Activated CD8-positive, alpha-beta T cell treated with anti-CD3 and anti-CD28 coated beads, Interleukin-2, amount 10 ng/mL, durations not matched to agents 7 days and 5 days (primary cell): ENCODE measurements around the gene PLG. TPM values are rescaled to one million over a fixed set of nuclear protein-coding genes. Genes with fewer than 3 reads are reported as not detected.
"Not testable (repeated sequence)": the region's sequence is repeated elsewhere in the genome, so short reads cannot be mapped to it uniquely, and the experiment has no call there.

Experiments used
- ATAC-seq: fragments of 150-1000 bp; cut with Tn5 transposase; one replicate; pipeline ENCODE4 v1.10.0; 2021; ENCODE audit warnings: moderate library complexity
- CTCF ChIA-PET: fragments of 350-600 bp; sonication (Branson Sonifier 250); formaldehyde crosslinking; loops from one replicate; lab custom pipeline; 2021; ENCODE audit warnings: antibody characterized with exemption; lab: Charles Lee
- POLR2A ChIA-PET: fragments of 350-600 bp; sonication (Branson Sonifier 250); formaldehyde crosslinking; loops from one replicate; lab custom pipeline; 2021; ENCODE audit warnings: antibody characterized with exemption; lab: Charles Lee
- DNase-seq: peaks from one replicate; pipeline ENCODE4 v3.0.0-alpha.2; 2020
- H3K27ac Mint-ChIP-seq: one replicate; pipeline ENCODE4 v1.8.0; 2021; ENCODE audit warnings: mild to moderate bottlenecking, mixed read lengths
- H3K27me3 Mint-ChIP-seq: one replicate; pipeline ENCODE4 v1.8.0; 2021; ENCODE audit warnings: low read depth, mixed read lengths
- H3K36me3 Mint-ChIP-seq: one replicate; pipeline ENCODE4 v1.8.0; 2021; ENCODE audit warnings: low read depth, mixed read lengths
- H3K4me1 Mint-ChIP-seq: one replicate; pipeline ENCODE4 v1.8.0; 2021; ENCODE audit warnings: low read depth, mixed read lengths
- H3K4me3 Mint-ChIP-seq: one replicate; pipeline ENCODE4 v1.8.0; 2021; ENCODE audit warnings: mild to moderate bottlenecking, mixed read lengths
- H3K9me3 Mint-ChIP-seq: one replicate; pipeline ENCODE4 v1.8.0; 2022; ENCODE audit warnings: mixed read lengths; ENCODE audit not compliant: insufficient read depth
- total RNA-seq, 2 experiments: library from RNA; stranded (reverse); gene quantifications; one replicate each; pipeline ENCODE4 v1.2.3, GENCODE V29; 2021

PLG gene
- total RNA-seq, 2 experiments from 2014 or later: 0.55 TPM; not detected in 1

DNA sequence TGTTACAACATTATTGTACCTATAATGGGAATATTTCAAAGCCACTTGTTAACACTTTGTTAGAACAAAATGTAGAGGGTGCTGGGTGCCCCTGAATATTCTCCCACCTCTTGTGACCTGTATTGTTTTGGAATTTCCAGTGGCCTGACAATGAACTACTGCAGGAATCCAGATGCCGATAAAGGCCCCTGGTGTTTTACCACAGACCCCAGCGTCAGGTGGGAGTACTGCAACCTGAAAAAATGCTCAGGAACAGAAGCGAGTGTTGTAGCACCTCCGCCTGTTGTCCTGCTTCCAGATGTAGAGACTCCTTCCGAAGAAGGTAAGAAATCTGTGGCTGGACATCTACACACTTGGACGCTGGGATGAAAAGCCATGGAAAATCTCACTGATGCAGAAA is 28.9 kb downstream of the PLG start:
- H3K36me3 Mint-ChIP-seq: no peaks in the 10 kb centered on the region
- ChIA-PET CTCF (no interaction called here), POLR2A (no interaction called here)

DNA sequence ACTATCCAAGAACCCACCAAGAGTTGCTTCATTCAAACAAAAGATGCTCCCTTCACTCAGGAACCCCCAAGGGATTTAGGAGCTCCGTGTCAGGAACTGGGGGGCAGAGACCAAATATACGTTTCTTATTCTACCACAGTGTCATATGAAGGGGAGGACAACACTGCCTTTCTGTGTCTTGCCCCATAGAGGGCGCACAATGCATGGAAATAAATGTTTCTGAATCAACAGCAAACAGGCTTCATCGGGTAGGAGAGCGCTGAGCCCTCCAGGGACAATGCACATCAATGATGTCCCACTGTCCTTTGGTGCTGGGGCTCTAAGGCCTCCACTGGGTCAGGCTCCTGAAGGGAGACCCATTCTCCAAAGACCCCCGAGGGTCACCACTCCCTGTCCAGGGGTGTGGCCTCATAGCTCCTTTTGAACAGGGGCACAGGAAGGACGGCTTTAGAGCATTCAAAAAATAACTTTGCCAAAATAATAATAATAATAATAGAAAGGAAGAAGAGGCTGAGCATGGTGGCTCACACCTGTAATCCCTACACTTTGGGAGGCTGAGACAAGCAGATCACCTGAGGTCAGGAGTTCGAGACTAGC is 31.1 kb downstream of the PLG start:
- Mint-ChIP-seq H3K36me3 (no peaks in the 10 kb centered on the region), H3K4me1 (no peaks in the 10 kb centered on the region), H3K27me3 (no peaks in the 10 kb centered on the region), H3K9me3 (no peaks in the 10 kb centered on the region), H3K27ac (no peak overlapping the region), H3K4me3 (no peak overlapping the region)
- ATAC-seq (peak; percentile 72), DNase-seq (peak; percentile 55)
- ChIA-PET POLR2A (no interaction called here), CTCF (interaction anchor here (0.6 to 3.8 kb wide), 3 partner anchors 43 to 642 kb away, joined by 3 to 27 read pairs (median 5); no protein-coding TSS in a partner anchor)

More for the DNA sequence above, 28.9 kb downstream of the PLG start:
- Mint-ChIP-seq H3K4me1 (no peaks in the 10 kb centered on the region), H3K4me3 (no peak overlapping the region), H3K27ac (no peak overlapping the region), H3K27me3 (peaks cover 2% of the 10 kb centered on the region), H3K9me3 (no peaks in the 10 kb centered on the region)
- ATAC-seq (no peak), DNase-seq (no peak)

DNA sequence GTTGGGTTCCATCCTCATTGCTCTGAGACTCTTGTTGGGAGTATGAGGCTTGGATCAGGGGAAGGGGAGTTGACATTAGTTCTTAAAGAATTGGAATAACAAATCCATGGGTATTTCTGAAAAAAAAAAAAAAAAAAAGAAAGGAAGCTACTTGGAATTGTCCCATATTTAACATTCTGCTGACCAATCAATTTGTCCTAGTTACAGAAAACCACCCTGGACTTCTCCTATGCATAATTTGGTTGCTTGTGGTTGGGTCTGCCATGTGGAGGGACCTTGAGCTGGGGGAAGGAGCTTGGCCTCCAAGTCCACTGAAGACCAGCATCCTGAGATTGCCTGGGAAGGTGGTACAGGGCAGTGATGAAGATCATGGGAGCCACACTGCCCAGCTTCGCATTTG is 32.6 kb downstream of the PLG start:
- ChIA-PET CTCF (interaction anchor here (3.8 kb wide), 1 partner anchor 638 kb away, joined by 27 read pairs; no protein-coding TSS in a partner anchor), POLR2A (no interaction called here)
- H3K27ac Mint-ChIP-seq: no peak overlapping the region
- H3K9me3 Mint-ChIP-seq: no peaks in the 10 kb centered on the region
- no peaks in the 10 kb centered on the region for H3K27me3 Mint-ChIP-seq
- no peaks in the 10 kb centered on the region for H3K4me1 Mint-ChIP-seq
- H3K4me3 Mint-ChIP-seq: no peak overlapping the region
- no peaks in the 10 kb centered on the region for H3K36me3 Mint-ChIP-seq
- ATAC-seq (no peak), DNase-seq (no peak)

DNA sequence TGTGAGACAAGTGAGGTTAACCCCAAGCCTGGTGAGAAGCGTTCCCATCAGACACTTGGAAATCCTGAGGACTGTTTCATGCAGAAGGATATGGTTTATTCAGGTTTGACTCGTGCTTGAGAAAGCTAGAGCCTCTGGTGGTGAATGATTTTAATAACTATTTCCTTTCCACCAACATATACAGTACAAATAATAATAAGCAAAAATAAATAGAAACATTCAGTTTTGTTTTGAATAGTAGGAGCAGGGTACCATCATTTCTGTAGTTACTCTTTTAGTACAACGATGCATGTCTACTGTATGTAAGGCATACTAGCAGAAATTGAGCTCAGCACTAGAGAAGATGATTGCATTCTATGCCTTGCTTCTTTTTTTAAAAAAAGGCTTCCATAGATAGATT is 33.5 kb downstream of the PLG start:
- no peaks in the 10 kb centered on the region for H3K27me3 Mint-ChIP-seq
- no peak overlapping the region for H3K27ac Mint-ChIP-seq
- ChIA-PET CTCF (interaction anchor here (3.8 kb wide), 1 partner anchor 637 kb away, joined by 27 read pairs; no protein-coding TSS in a partner anchor), POLR2A (no interaction called here)
- DNase-seq: no peak
- no peaks in the 10 kb centered on the region for H3K4me1 Mint-ChIP-seq
- no peaks in the 10 kb centered on the region for H3K36me3 Mint-ChIP-seq
- no peak overlapping the region for H3K4me3 Mint-ChIP-seq
- no peak for ATAC-seq
- H3K9me3 Mint-ChIP-seq: no peaks in the 10 kb centered on the region

DNA sequence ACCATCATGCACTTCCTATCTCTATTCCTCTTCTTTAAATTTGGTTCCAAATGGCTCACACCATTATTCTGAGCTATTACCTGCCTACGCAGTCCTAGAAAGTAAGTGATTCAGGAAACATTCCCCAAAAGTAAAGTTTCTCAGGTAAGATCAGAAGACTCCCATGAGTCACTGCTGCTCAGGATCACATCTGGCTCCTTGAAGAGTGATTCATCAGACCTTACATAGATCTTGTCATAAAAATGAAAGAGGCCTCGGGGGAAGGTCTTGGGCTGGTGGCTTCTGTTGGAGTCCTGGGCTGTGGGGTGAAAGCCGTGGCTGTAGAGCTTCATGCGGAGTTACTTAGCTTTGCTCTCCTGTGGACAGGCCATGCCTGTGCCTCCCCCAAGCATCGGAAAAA is 35.9 kb downstream of the PLG start:
- no peak for ATAC-seq
- Mint-ChIP-seq H3K4me1 (no peaks in the 10 kb centered on the region), H3K27ac (no peak overlapping the region), H3K27me3 (no peaks in the 10 kb centered on the region), H3K9me3 (no peaks in the 10 kb centered on the region), H3K36me3 (no peaks in the 10 kb centered on the region), H3K4me3 (no peak overlapping the region)
- POLR2A ChIA-PET: no interaction called here
- CTCF ChIA-PET: no interaction called here
- DNase-seq: no peak

DNA sequence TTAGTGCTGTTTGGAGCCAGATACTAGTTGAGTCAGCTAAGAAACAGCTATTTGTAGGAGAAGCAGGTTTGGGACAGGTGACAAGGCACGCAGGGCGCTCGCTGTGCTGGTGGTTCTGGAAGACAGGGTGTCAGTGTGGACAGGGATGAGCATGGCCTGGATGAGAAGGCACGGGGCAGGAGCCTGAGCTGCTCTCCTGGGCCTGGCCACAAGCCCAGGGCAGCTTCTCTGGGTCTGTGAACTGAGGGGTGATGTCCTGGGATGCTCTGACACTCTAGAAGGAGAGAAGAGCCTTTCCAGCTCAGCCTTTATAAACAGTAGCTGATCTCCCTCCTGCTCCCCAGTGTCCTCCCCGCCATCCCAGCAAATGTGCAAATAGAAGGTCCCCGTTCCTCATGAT is 37.9 kb downstream of the PLG start:
- Mint-ChIP-seq H3K4me1 (no peaks in the 10 kb centered on the region), H3K27ac (no peak overlapping the region), H3K4me3 (no peak overlapping the region), H3K36me3 (no peaks in the 10 kb centered on the region), H3K27me3 (no peaks in the 10 kb centered on the region), H3K9me3 (no peaks in the 10 kb centered on the region)
- ChIA-PET CTCF (no interaction called here), POLR2A (no interaction called here)
- ATAC-seq (no peak), DNase-seq (no peak)

DNA sequence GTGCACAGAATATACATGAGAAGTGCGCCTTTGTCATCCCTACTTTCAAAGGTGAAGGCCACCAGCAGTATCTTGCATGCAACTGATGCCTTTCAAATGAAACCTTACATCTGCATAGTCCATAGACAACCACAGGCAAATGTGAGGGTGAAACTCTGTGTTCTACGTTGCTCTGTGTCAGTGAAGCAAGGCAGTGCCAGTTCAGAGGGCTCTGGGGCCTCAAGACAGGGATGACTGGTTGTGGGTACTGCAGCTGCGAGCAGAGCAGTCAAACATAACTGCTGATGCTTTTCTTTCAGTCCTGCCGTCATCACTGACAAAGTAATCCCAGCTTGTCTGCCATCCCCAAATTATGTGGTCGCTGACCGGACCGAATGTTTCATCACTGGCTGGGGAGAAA is 39.0 kb downstream of the PLG start:
- H3K4me3 Mint-ChIP-seq, ATAC-seq, POLR2A ChIA-PET, H3K36me3 Mint-ChIP-seq, DNase-seq, H3K4me1 Mint-ChIP-seq, H3K9me3 Mint-ChIP-seq, H3K27ac Mint-ChIP-seq, H3K27me3 Mint-ChIP-seq, CTCF ChIA-PET: not testable (repeated sequence)

DNA sequence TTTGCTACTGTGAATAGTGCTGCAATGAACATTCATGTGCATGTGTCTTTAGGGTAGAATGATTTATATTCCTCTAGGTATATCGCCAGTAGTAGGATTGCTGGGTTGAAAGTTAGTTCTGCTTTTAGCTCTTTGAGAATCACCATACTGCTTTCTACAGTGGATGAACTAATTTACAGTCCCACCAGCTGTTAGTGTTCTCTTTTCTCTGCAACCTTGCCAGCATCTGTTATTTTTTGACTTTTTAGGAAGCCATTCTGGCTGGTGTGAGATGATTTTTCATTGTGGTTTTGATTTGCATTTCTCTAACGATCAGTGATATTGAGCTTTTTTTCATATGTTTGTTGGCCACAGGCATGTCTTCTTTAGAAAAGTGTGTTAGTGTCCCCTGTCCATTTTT is 40.0 kb downstream of the PLG start:
- POLR2A ChIA-PET: no interaction called here
- no peaks in the 10 kb centered on the region for H3K9me3 Mint-ChIP-seq
- H3K4me3 Mint-ChIP-seq: no peak overlapping the region
- H3K36me3 Mint-ChIP-seq: no peaks in the 10 kb centered on the region
- H3K27me3 Mint-ChIP-seq: no peaks in the 10 kb centered on the region
- ATAC-seq (no peak), DNase-seq (no peak)
- H3K27ac Mint-ChIP-seq: no peak overlapping the region
- H3K4me1 Mint-ChIP-seq: no peaks in the 10 kb centered on the region
- CTCF ChIA-PET: no interaction called here

DNA sequence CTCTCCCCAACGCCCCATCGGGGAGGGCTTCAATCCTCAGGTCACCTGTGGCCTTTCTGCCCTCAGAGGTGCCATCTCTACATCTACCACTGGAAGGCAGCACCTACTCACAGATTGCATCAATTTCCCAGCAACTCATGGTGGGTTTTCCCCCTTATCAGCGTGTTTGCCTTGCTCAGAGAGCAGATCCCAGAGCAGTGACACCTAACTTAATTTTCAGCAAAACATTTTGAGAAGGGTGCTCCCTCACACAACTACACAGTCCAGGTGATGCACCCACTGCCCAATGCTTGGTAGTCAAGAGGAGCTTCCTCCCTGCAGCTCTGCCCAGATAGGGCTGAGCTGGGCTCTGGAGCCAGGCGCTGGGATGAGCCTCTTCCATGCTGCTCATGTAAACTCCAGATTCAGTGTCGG is 48.2 kb downstream of the PLG start:
- no peaks in the 10 kb centered on the region for H3K4me1 Mint-ChIP-seq
- DNase-seq: no peak
- no peaks in the 10 kb centered on the region for H3K27me3 Mint-ChIP-seq
- no peak for ATAC-seq
- no peaks in the 10 kb centered on the region for H3K9me3 Mint-ChIP-seq
- POLR2A ChIA-PET: no interaction called here
- CTCF ChIA-PET: no interaction called here
- H3K4me3 Mint-ChIP-seq: no peak overlapping the region
- H3K27ac Mint-ChIP-seq: no peak overlapping the region
- H3K36me3 Mint-ChIP-seq: no peaks in the 10 kb centered on the region

DNA sequence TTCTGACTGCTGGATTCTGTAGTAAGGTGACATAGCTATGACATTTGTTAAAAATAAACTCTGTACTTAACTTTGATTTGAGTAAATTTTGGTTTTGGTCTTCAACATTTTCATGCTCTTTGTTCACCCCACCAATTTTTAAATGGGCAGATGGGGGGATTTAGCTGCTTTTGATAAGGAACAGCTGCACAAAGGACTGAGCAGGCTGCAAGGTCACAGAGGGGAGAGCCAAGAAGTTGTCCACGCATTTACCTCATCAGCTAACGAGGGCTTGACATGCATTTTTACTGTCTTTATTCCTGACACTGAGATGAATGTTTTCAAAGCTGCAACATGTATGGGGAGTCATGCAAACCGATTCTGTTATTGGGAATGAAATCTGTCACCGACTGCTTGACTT is 51.2 kb downstream of the PLG start:
- CTCF ChIA-PET, H3K4me3 Mint-ChIP-seq, POLR2A ChIA-PET, H3K27me3 Mint-ChIP-seq, H3K27ac Mint-ChIP-seq, DNase-seq, H3K4me1 Mint-ChIP-seq, ATAC-seq, H3K9me3 Mint-ChIP-seq, H3K36me3 Mint-ChIP-seq: not testable (repeated sequence)

DNA sequence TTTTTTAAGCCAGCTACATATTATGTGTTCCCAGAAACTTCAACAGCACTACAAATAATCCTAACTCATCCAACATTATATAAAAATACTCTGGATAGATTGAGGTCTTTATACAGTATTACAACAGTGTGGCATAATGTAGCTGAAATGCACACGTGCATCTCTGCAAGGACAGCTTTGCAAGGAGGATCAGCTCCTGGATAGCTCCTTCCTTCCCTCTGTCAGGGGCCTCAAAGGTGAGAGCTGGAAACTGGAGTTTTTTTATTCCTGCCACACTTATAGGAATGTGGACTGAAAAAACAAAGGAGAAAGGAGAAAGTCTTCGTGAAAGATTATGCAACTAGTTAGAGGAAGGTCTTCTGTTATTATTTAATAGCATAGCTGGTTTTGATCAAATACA is 53.1 kb downstream of the PLG start:
- POLR2A ChIA-PET: no interaction called here
- ATAC-seq: no peak
- H3K27ac Mint-ChIP-seq: no peak overlapping the region
- H3K4me3 Mint-ChIP-seq: no peak overlapping the region
- H3K36me3 Mint-ChIP-seq: no peaks in the 10 kb centered on the region
- no peak for DNase-seq
- no peaks in the 10 kb centered on the region for H3K4me1 Mint-ChIP-seq
- no peaks in the 10 kb centered on the region for H3K27me3 Mint-ChIP-seq
- no peaks in the 10 kb centered on the region for H3K9me3 Mint-ChIP-seq
- CTCF ChIA-PET: no interaction called here

DNA sequence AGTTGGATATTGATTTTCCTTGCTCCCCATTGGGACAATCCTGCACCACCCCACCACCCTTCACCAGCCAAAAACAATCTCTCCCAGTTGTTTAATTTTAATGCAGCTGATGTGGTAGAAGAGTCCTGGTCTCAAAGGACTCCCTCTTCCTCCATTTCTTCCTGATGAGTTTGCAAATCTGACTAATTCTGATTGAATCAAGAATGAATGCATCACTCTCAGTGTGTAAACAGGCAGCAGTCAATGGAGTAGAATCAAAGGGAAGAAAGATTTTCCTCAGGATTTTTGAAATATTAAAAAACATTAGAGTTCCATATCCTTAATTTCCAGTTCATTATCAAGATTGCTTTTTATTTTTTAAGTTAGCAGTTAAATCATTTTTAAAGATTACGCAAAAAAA is 54.0 kb downstream of the PLG start:
- H3K4me3 Mint-ChIP-seq: no peak overlapping the region
- no peaks in the 10 kb centered on the region for H3K4me1 Mint-ChIP-seq
- H3K27me3 Mint-ChIP-seq: no peaks in the 10 kb centered on the region
- no peak overlapping the region for H3K27ac Mint-ChIP-seq
- ChIA-PET CTCF (no interaction called here), POLR2A (no interaction called here)
- ATAC-seq: no peak
- no peaks in the 10 kb centered on the region for H3K36me3 Mint-ChIP-seq
- no peaks in the 10 kb centered on the region for H3K9me3 Mint-ChIP-seq
- no peak for DNase-seq

DNA sequence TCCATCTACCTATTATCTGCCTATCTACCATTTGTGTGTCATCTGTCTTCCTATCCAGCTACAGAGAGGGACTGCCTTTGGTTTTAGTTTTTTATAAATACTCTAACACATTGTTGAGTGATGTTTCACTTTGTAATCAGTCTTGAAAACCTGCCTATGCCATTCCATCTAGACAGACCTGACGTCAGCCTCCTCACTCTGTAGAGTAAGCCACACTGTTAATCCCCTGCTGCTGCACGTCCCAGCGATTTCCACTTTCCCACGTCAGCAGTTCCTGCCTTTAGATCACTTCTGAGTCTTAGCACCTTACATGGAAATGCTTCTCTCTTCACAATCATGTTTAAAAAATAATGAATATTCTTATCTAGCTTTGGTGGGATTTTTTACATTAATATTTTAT is 54.8 kb downstream of the PLG start:
- ChIA-PET POLR2A (no interaction called here), CTCF (no interaction called here)
- no peak overlapping the region for H3K27ac Mint-ChIP-seq
- no peaks in the 10 kb centered on the region for H3K4me1 Mint-ChIP-seq
- H3K4me3 Mint-ChIP-seq: no peak overlapping the region
- H3K27me3 Mint-ChIP-seq: no peaks in the 10 kb centered on the region
- peaks cover 4% of the 10 kb centered on the region for H3K9me3 Mint-ChIP-seq
- DNase-seq (no peak), ATAC-seq (no peak)
- H3K36me3 Mint-ChIP-seq: no peaks in the 10 kb centered on the region
